Progenitor cell of endocrine pancreas (in vitro differentiated cells): ENCODE data around the gene CLDN1. TPM values are rescaled to one million over a fixed set of nuclear protein-coding genes. Genes with fewer than 3 reads are reported as not detected.

Experiments
- DNase-seq: peaks from one replicate; pipeline ENCODE4 v3.0.0; 2021; ENCODE audit warnings: low spot score; ENCODE audit not compliant: unreplicated experiment
- H3K27ac Mint-ChIP-seq: 2 replicates; pipeline ENCODE4 v1.8.0; 2021; ENCODE audit warnings: mild to moderate bottlenecking, moderate library complexity, mixed read lengths
- H3K27me3 Mint-ChIP-seq: 2 replicates; pipeline ENCODE4 v1.8.0; 2021; ENCODE audit warnings: mixed read lengths
- H3K36me3 Mint-ChIP-seq: 2 replicates; pipeline ENCODE4 v1.8.0; 2022; ENCODE audit warnings: mixed read lengths; ENCODE audit not compliant: insufficient read depth
- H3K4me1 Mint-ChIP-seq: 2 replicates; pipeline ENCODE4 v1.8.0; 2021; ENCODE audit warnings: low read depth, mixed read lengths
- H3K4me3 Mint-ChIP-seq: 2 replicates; pipeline ENCODE4 v1.8.0; 2021; ENCODE audit warnings: low read depth, mild to moderate bottlenecking, moderate library complexity, mixed read lengths
- H3K9me3 Mint-ChIP-seq: 2 replicates; pipeline ENCODE4 v1.8.0; 2021; ENCODE audit warnings: low read depth, mixed read lengths
- CTCF ChIP-seq: fragments of 200-600 bp; sonication (generic); IDR thresholded peaks from one replicate; pipeline ENCODE4 v1.5.0; 2021; ENCODE audit warnings: antibody characterized with exemption, mild to moderate bottlenecking; ENCODE audit not compliant: unreplicated experiment
- total RNA-seq: library from RNA; stranded (reverse); gene quantifications from 2 replicates; pipeline ENCODE4 v1.2.1, GENCODE V29; 2021

Gene CLDN1
- total RNA-seq, 1 donor from 2014 or later: 38.0 TPM

GRCh38 chr3:190306513-190307163 is 15.6 kb downstream of the CLDN1 start:
- peaks cover 40% of the 10 kb centered on the region for H3K4me1 Mint-ChIP-seq
- no peak for TF ChIP-seq CTCF
- peak overlapping the region; percentile 93 for H3K27ac Mint-ChIP-seq
- no peaks in the 10 kb centered on the region for H3K27me3 Mint-ChIP-seq
- no peak for DNase-seq
- peak overlapping the region; percentile 0 for H3K4me3 Mint-ChIP-seq
- H3K9me3 Mint-ChIP-seq: no peaks in the 10 kb centered on the region
- H3K36me3 Mint-ChIP-seq: peaks cover 12% of the 10 kb centered on the region

GRCh38 chr3:190306026-190306425 is 16.2 kb downstream of the CLDN1 start:
- Mint-ChIP-seq H3K4me1 (peaks cover 40% of the 10 kb centered on the region), H3K4me3 (no peak overlapping the region), H3K36me3 (peaks cover 11% of the 10 kb centered on the region), H3K27me3 (no peaks in the 10 kb centered on the region), H3K27ac (peak overlapping the region; percentile 93), H3K9me3 (no peaks in the 10 kb centered on the region)
- TF ChIP-seq CTCF: no peak
- no peak for DNase-seq

- no peak for DNase-seq
- no peak overlapping the region for H3K27ac Mint-ChIP-seq
- no peaks in the 10 kb centered on the region for H3K27me3 Mint-ChIP-seq
- no peaks in the 10 kb centered on the region for H3K9me3 Mint-ChIP-seq
- H3K4me1 Mint-ChIP-seq: peaks cover 40% of the 10 kb centered on the region
- peaks cover 8% of the 10 kb centered on the region for H3K36me3 Mint-ChIP-seq
- H3K4me3 Mint-ChIP-seq: no peak overlapping the region
- no peak for TF ChIP-seq CTCF
These were observed 16.8 kb downstream of the CLDN1 start for GRCh38 chr3:190305406-190305805.

- Mint-ChIP-seq H3K4me1 (peaks cover 36% of the 10 kb centered on the region), H3K27me3 (no peaks in the 10 kb centered on the region), H3K36me3 (peaks cover 2% of the 10 kb centered on the region), H3K9me3 (no peaks in the 10 kb centered on the region), H3K27ac (peak overlapping the region; percentile 12), H3K4me3 (no peak overlapping the region)
- DNase-seq: no peak
- no peak for TF ChIP-seq CTCF
These were observed 18.4 kb downstream of the CLDN1 start for GRCh38 chr3:190303884-190304283.

GRCh38 chr3:190302212-190302867 is 19.9 kb downstream of the CLDN1 start:
- no peaks in the 10 kb centered on the region for H3K36me3 Mint-ChIP-seq
- no peak for TF ChIP-seq CTCF
- H3K27me3 Mint-ChIP-seq: no peaks in the 10 kb centered on the region
- H3K27ac Mint-ChIP-seq: no peak overlapping the region
- H3K4me1 Mint-ChIP-seq: peaks cover 30% of the 10 kb centered on the region
- no peak overlapping the region for H3K4me3 Mint-ChIP-seq
- H3K9me3 Mint-ChIP-seq: no peaks in the 10 kb centered on the region
- no peak for DNase-seq
